Nephron progenitor cell (in vitro differentiated cells): Measurements from ENCODE around the gene TGM2.
"Not testable (repeated sequence)": the region's sequence is repeated elsewhere in the genome, so short reads cannot be mapped to it uniquely, and the experiment has no call there.

ENCODE experiments used
- DNase-seq: peaks from one replicate; pipeline ENCODE4 v3.0.0; 2021
- H3K27ac Mint-ChIP-seq: 2 replicates; pipeline ENCODE4 v1.8.0; 2021; ENCODE audit warnings: mild to moderate bottlenecking, moderate library complexity, mixed read lengths
- H3K27me3 Mint-ChIP-seq: 2 replicates; pipeline ENCODE4 v1.8.0; 2021; ENCODE audit warnings: mild to moderate bottlenecking, low read depth, mixed read lengths; ENCODE audit not compliant: poor library complexity
- H3K36me3 Mint-ChIP-seq: 2 replicates; pipeline ENCODE4 v1.8.0; 2021; ENCODE audit warnings: low read depth, mixed read lengths
- H3K4me1 Mint-ChIP-seq: 2 replicates; pipeline ENCODE4 v1.8.0; 2021; ENCODE audit warnings: mixed read lengths
- H3K4me3 Mint-ChIP-seq: 2 replicates; pipeline ENCODE4 v1.8.0; 2021; ENCODE audit warnings: mild to moderate bottlenecking, moderate library complexity, mixed read lengths
- H3K9me3 Mint-ChIP-seq: 2 replicates; pipeline ENCODE4 v1.8.0; 2021; ENCODE audit warnings: mild to moderate bottlenecking, moderate library complexity, mixed read lengths
- TF ChIP-seq, protein P1 (sequence below): fragments of 200-600 bp; sonication (generic); IDR thresholded peaks from 2 replicates; pipeline ENCODE4 v1.5.0; 2021; ENCODE audit warnings: antibody characterized with exemption

Gene TGM2

DNA sequence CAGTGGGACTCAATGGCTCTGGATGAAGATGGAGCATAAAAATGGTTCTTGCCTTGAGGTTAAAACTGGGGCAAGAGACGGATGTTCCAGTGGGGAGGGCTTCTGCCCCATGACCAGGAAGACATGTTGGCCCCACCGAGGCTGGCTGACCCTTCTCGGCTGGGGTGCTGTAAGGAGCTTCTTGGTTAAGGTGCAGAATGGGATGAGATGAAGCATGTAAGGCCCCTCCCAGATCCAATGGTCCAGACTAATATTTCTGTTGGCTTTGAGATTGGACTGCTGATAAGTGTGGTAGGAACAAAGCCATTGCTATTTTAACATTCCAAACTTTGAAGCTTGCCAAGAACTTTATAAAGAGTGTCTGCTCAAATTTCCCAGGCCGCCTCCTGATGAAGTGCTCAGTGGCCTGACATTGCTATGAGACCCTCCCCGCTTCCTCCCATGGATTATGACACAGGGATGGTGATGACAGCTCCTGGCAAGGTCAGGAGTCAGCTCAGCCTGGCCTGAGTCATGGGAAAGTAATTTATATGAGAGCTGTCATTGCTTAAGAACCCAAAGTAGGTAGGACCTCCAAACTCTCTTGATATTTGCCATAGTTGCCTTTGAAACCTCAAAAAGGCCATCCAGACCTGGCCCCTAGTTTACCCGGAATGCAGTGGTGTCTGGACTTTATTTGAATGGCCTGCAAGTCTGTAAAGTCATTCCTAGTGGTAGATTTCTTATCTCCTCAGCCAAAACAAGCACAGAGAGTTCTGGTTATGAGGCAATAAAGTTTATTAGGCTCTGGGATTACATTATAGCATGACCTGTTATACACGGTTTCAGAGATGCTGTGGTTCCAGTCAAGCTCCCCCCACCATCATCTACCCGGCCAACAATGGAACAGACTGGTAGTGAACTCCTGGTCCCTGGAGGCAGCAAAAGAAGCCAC lies 55.2 kb downstream of the TGM2 start:
- TF ChIP-seq, protein P1, sequence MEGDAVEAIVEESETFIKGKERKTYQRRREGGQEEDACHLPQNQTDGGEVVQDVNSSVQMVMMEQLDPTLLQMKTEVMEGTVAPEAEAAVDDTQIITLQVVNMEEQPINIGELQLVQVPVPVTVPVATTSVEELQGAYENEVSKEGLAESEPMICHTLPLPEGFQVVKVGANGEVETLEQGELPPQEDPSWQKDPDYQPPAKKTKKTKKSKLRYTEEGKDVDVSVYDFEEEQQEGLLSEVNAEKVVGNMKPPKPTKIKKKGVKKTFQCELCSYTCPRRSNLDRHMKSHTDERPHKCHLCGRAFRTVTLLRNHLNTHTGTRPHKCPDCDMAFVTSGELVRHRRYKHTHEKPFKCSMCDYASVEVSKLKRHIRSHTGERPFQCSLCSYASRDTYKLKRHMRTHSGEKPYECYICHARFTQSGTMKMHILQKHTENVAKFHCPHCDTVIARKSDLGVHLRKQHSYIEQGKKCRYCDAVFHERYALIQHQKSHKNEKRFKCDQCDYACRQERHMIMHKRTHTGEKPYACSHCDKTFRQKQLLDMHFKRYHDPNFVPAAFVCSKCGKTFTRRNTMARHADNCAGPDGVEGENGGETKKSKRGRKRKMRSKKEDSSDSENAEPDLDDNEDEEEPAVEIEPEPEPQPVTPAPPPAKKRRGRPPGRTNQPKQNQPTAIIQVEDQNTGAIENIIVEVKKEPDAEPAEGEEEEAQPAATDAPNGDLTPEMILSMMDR, result no peak
- no peak overlapping the region for H3K4me3 Mint-ChIP-seq
- DNase-seq, result no peak
- H3K27me3 Mint-ChIP-seq, result no peaks in the 10 kb centered on the region
- peaks cover 5% of the 10 kb centered on the region for H3K9me3 Mint-ChIP-seq
- H3K4me1 Mint-ChIP-seq, result peaks cover 38% of the 10 kb centered on the region
- no peak overlapping the region for H3K27ac Mint-ChIP-seq
- H3K36me3 Mint-ChIP-seq, result no peaks in the 10 kb centered on the region

GRCh38 chr20:38108986-38109541 lies 56.0 kb downstream of the TGM2 start:
- TF ChIP-seq, protein P1, result no peak
- H3K27ac Mint-ChIP-seq, result peak overlapping the region; percentile 65
- H3K4me1 Mint-ChIP-seq, result peaks cover 37% of the 10 kb centered on the region
- no peaks in the 10 kb centered on the region for H3K36me3 Mint-ChIP-seq
- peaks cover 5% of the 10 kb centered on the region for H3K9me3 Mint-ChIP-seq
- no peak for DNase-seq
- no peak overlapping the region for H3K4me3 Mint-ChIP-seq
- no peaks in the 10 kb centered on the region for H3K27me3 Mint-ChIP-seq

DNA sequence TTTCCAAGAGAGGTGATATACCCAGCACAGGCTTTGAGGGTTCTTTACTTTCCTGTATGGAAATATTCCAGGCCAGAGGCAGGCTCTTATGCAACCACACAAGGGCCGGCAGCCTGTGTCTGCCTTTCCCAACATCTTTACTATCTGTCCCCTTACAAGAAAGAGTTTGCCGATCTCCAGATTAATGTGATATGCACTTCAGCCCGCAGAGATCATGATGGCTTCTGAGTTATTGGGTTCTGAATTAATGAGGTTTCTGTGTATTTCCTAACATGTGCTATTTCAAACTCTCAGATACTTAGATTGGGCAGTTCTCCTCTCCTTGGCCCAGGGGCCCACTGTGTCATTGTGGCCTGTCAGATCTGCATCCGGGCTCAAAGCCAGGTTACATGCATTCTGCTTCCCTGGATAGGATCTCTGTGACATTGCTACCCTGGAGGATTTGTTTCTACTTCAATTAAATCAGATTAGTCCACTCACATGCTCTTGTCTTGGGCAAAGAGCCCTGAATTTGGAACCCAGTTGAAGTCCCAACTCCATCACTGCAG lies 56.6 kb downstream of the TGM2 start:
- TF ChIP-seq, protein P1, result no peak
- H3K4me1 Mint-ChIP-seq, result peaks cover 32% of the 10 kb centered on the region
- H3K27me3 Mint-ChIP-seq, result no peaks in the 10 kb centered on the region
- H3K4me3 Mint-ChIP-seq, result no peak overlapping the region
- peaks cover 5% of the 10 kb centered on the region for H3K9me3 Mint-ChIP-seq
- H3K36me3 Mint-ChIP-seq, result no peaks in the 10 kb centered on the region
- DNase-seq, result no peak
- H3K27ac Mint-ChIP-seq, result no peak overlapping the region

DNA sequence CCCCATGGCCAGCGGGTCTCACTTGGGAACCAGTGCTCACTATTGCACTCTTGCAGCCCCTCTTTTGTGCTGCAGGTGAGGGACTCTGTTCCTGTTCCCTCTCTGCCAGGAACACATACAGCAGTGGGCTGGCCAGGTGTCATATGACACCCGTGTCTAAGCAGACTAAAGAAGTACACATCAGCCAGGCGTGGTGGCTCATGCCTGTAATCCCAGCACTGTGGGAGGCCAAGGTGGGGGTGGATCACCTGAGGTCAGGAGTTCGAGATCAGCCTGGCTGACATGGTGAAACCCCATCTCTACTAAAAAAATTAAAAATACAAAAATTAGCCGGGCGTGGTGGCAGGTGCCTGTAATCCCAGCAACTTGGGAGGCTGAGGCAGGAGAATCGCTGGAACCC lies 57.2 kb downstream of the TGM2 start:
- peaks cover 27% of the 10 kb centered on the region for H3K4me1 Mint-ChIP-seq
- DNase-seq, H3K27me3 Mint-ChIP-seq, H3K4me3 Mint-ChIP-seq, H3K27ac Mint-ChIP-seq, H3K9me3 Mint-ChIP-seq, H3K36me3 Mint-ChIP-seq: not testable (repeated sequence)

- H3K36me3 Mint-ChIP-seq, H3K4me3 Mint-ChIP-seq, H3K27ac Mint-ChIP-seq, DNase-seq, H3K27me3 Mint-ChIP-seq, H3K9me3 Mint-ChIP-seq: not testable (repeated sequence)
- peaks cover 27% of the 10 kb centered on the region for H3K4me1 Mint-ChIP-seq
These were observed 57.7 kb downstream of the TGM2 start for GRCh38 chr20:38107386-38107785.

GRCh38 chr20:38106461-38106860 lies 58.6 kb downstream of the TGM2 start:
- Mint-ChIP-seq H3K4me1 (peaks cover 21% of the 10 kb centered on the region), H3K36me3 (no peaks in the 10 kb centered on the region), H3K9me3 (peaks cover 15% of the 10 kb centered on the region), H3K4me3 (no peak overlapping the region), H3K27me3 (no peaks in the 10 kb centered on the region), H3K27ac (no peak overlapping the region)
- no peak for DNase-seq
- TF ChIP-seq, protein P1, result no peak
